Mucosa of rectum (tissue), 2 donors: ENCODE measurements around the gene SORD.

Experiments
- H3K27ac ChIP-seq, 2 donors: one replicate each; pipeline ENCODE4 v1.7.0; 2013; ENCODE audit warnings: inconsistent platforms in 2 of 2, low read depth in 2 of 2, low read length in 2 of 2
- H3K27me3 ChIP-seq, 2 donors: one replicate each; pipeline ENCODE4 v1.7.0; 2013; ENCODE audit warnings: low read length in 2 of 2; ENCODE audit not compliant: control insufficient read depth in 2 of 2, insufficient read depth in 2 of 2
- H3K36me3 ChIP-seq, 2 donors: one replicate each; pipeline ENCODE4 v1.7.0; 2013; ENCODE audit warnings: low read length in 2 of 2; ENCODE audit not compliant: control insufficient read depth in 2 of 2, insufficient read depth in 2 of 2
- H3K4me1 ChIP-seq, 2 donors: one replicate each; pipeline ENCODE4 v1.7.0; 2013; ENCODE audit warnings: low read length in 2 of 2, mild to moderate bottlenecking in 1 of 2; ENCODE audit not compliant: control insufficient read depth in 2 of 2, insufficient read depth in 2 of 2
- H3K4me3 ChIP-seq, 2 donors: one replicate each; pipeline ENCODE4 v1.7.0; 2013; ENCODE audit warnings: low read length in 2 of 2
- H3K9ac ChIP-seq, 2 donors: one replicate each; pipeline ENCODE4 v1.7.0; 2013; ENCODE audit warnings: low read length in 2 of 2, low read depth in 1 of 2, mild to moderate bottlenecking in 1 of 2
- H3K9me3 ChIP-seq, 2 donors: one replicate each; pipeline ENCODE4 v1.7.0; 2013; ENCODE audit warnings: low read length in 2 of 2; ENCODE audit not compliant: control insufficient read depth in 2 of 2
- donor health status: healthy.
- donor health status: Normal muscosa, but diverticular disease.

Gene SORD

GRCh38 chr15:45083223-45083622, 60.2 kb downstream of the SORD start:
- Histone ChIP-seq H3K27me3 (no peaks in the 10 kb centered on the region), H3K4me3 (no peak overlapping the region), H3K27ac (no peak overlapping the region), H3K4me1 (no peaks in the 10 kb centered on the region), H3K36me3 (no peaks in the 10 kb centered on the region), H3K9ac (no peak overlapping the region), H3K9me3 (no peaks in the 10 kb centered on the region)

- H3K27me3 ChIP-seq = no peaks in the 10 kb centered on the region
- no peak overlapping the region for H3K9ac ChIP-seq
- no peak overlapping the region for H3K27ac ChIP-seq
- no peaks in the 10 kb centered on the region for H3K4me1 ChIP-seq
- no peaks in the 10 kb centered on the region for H3K36me3 ChIP-seq
- H3K4me3 ChIP-seq = no peak overlapping the region
- H3K9me3 ChIP-seq = no peaks in the 10 kb centered on the region
These were observed 61.2 kb downstream of the SORD start for GRCh38 chr15:45084163-45084562.

- Histone ChIP-seq H3K9me3 (no peaks in the 10 kb centered on the region), H3K9ac (no peak overlapping the region), H3K36me3 (no peaks in the 10 kb centered on the region), H3K27ac (no peak overlapping the region), H3K4me3 (no peak overlapping the region), H3K27me3 (no peaks in the 10 kb centered on the region), H3K4me1 (no peaks in the 10 kb centered on the region)
These were observed 64.5 kb downstream of the SORD start for GRCh38 chr15:45087513-45087912.

GRCh38 chr15:45088801-45089711, 66.1 kb downstream of the SORD start:
- H3K4me3 ChIP-seq = no peak overlapping the region
- H3K9ac ChIP-seq = no peak overlapping the region
- H3K36me3 ChIP-seq = no peaks in the 10 kb centered on the region
- no peaks in the 10 kb centered on the region for H3K9me3 ChIP-seq
- no peaks in the 10 kb centered on the region for H3K27me3 ChIP-seq
- no peaks in the 10 kb centered on the region for H3K4me1 ChIP-seq
- no peak overlapping the region for H3K27ac ChIP-seq

GRCh38 chr15:45089712-45090373, 66.8 kb downstream of the SORD start:
- no peak overlapping the region for H3K27ac ChIP-seq
- no peaks in the 10 kb centered on the region for H3K4me1 ChIP-seq
- no peak overlapping the region for H3K9ac ChIP-seq
- no peaks in the 10 kb centered on the region for H3K27me3 ChIP-seq
- no peak overlapping the region for H3K4me3 ChIP-seq
- H3K9me3 ChIP-seq = no peaks in the 10 kb centered on the region
- H3K36me3 ChIP-seq = no peaks in the 10 kb centered on the region

GRCh38 chr15:45091161-45091560, 68.2 kb downstream of the SORD start:
- Histone ChIP-seq H3K4me1 (no peaks in the 10 kb centered on the region), H3K36me3 (no peaks in the 10 kb centered on the region)

GRCh38 chr15:45091576-45091975, 68.6 kb downstream of the SORD start:
- no peak overlapping the region for H3K4me3 ChIP-seq
- H3K9ac ChIP-seq = no peak overlapping the region
- no peaks in the 10 kb centered on the region for H3K27me3 ChIP-seq
- H3K36me3 ChIP-seq = no peaks in the 10 kb centered on the region
- no peaks in the 10 kb centered on the region for H3K4me1 ChIP-seq
- H3K9me3 ChIP-seq = no peaks in the 10 kb centered on the region
- no peak overlapping the region for H3K27ac ChIP-seq

More at GRCh38 chr15:45091161-45091560, 68.2 kb downstream of the SORD start:
- Histone ChIP-seq H3K27ac (no peak overlapping the region), H3K9me3 (no peaks in the 10 kb centered on the region), H3K4me3 (no peak overlapping the region), H3K27me3 (no peaks in the 10 kb centered on the region), H3K9ac (no peak overlapping the region)

- no peaks in the 10 kb centered on the region for H3K9me3 ChIP-seq
- no peaks in the 10 kb centered on the region for H3K4me1 ChIP-seq
- H3K36me3 ChIP-seq = no peaks in the 10 kb centered on the region
- H3K9ac ChIP-seq = no peak overlapping the region
- no peak overlapping the region for H3K4me3 ChIP-seq
- no peak overlapping the region for H3K27ac ChIP-seq
- H3K27me3 ChIP-seq = no peaks in the 10 kb centered on the region
These were observed 70.0 kb downstream of the SORD start for GRCh38 chr15:45093013-45093412.

GRCh38 chr15:45093622-45094357, 70.8 kb downstream of the SORD start:
- Histone ChIP-seq H3K4me1 (no peaks in the 10 kb centered on the region), H3K4me3 (no peak overlapping the region), H3K9me3 (no peaks in the 10 kb centered on the region), H3K36me3 (no peaks in the 10 kb centered on the region), H3K27ac (no peak overlapping the region), H3K27me3 (no peaks in the 10 kb centered on the region), H3K9ac (no peak overlapping the region)

GRCh38 chr15:45094358-45094730, 71.3 kb downstream of the SORD start:
- no peaks in the 10 kb centered on the region for H3K4me1 ChIP-seq
- H3K27me3 ChIP-seq = no peaks in the 10 kb centered on the region
- H3K9me3 ChIP-seq = no peaks in the 10 kb centered on the region
- H3K9ac ChIP-seq = no peak overlapping the region
- no peaks in the 10 kb centered on the region for H3K36me3 ChIP-seq
- H3K4me3 ChIP-seq = no peak overlapping the region
- H3K27ac ChIP-seq = no peak overlapping the region
